NCI-H2227 treated with DMSO at 0.1 percent for 48 hours (cell line): ENCODE measurements around the gene EPDR1.

Experiments used
- DNase-seq: peaks from one replicate; lab custom pipeline; 2025; lab: John Stamatoyannopoulos, UW

The EPDR1 gene

DNA sequence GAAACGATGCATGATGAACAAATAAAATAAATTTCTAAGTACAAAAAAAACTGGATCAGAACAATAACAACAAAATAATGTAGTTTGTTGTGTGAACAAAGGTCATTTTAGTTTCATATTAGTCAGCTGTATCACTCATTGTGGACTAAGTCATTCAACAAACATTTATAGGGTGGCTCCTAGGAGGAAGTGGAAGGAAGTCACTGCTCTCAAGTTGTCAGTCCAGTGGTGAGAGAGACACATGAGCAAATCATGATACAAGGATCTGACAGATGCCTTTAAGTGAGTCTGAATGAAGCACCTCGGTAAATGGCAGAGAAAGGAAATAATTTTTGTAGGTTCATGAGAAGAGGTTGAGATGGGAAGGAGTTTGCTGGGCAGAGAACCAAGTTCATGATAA is 56.8 kb downstream of the EPDR1 start:
- DNase-seq = no peak

DNA sequence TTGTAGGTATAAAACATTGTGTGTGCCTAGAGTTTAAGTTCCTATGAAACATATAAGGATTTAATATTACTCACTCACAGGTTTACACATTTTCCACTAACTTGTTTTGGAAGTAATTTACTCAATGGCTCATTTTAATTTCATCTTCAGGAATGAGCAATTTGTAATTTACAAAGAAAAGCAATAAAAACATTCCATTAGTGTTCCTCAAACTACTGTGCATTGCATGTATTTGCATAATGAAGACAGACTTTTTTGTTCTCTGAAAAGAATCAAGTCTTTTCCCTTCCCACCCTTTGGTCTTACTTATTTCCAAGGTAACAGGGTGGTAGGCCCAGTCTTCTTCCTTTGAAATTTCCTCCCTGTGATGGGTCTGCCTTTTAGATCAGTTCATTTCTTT is 61.2 kb downstream of the EPDR1 start:
- no peak for DNase-seq

DNA sequence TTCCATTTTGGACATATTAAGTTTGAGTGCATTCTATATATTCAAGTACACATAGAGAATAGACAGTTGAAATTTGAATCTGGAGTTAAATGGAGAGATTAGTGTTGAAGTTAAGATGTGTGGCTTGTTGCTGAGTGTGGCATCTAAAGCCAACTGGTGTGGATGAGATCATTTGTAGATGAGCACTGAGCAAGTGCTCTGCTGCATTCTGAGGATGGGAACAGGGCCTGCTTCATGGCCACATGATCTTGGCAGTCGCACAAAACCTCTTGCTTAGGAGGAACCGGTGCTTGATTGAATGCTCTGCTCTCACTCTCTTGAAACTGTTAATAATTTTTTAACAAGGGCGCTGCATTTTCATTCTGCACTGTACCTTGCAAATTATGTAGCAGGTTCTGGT is 62.0 kb downstream of the EPDR1 start:
- DNase-seq = no peak

DNA sequence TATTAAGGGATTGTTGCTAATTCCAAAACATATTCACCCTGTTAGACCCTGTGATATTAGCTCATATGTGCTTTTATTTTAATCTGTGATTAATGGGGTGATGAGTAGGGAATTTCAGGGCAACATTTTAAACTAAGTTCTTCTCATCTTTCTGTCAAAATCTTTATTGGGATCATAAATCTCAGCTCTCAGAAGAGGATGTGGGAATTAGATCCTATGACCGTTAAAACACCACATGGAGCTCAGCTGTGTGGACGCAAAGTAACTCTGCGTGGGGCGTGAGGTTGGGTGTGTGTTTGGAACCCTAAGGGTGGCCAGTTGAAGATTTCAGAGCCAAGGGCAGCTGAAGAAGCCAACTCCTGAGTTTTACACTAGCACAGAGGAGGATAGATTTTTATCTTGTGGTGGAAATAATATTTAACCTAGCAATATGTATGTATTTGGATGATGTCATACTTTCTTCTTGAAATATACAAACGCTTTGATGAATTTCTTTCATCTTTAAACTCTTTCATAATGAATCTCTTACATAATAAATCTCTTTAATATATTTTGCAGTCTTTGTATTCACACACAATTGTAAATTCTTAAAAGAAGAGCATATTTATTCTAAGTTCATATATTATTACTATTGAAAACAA is 64.4 kb downstream of the EPDR1 start:
- no peak for DNase-seq

DNA sequence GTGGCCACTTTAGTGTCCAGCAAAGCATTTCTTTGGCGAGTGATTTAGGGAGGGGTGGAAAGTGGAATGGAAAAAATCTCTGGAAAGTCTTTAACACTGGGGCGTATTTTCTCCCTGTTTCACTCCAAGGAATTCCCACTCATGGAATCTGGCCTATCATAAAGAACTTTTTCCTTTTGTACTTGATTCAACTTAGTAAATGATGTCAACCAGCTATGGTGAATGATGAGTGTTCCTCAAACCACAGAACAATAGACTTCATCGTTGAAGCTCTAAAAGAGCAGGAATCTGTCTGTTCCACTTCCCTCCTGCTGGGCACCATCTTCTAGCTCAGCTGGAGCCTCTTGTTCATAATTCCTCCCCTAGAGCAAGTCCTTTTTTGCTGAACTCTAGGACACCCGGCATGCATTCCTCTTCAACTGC is 66.5 kb downstream of the EPDR1 start:
- DNase-seq = no peak

DNA sequence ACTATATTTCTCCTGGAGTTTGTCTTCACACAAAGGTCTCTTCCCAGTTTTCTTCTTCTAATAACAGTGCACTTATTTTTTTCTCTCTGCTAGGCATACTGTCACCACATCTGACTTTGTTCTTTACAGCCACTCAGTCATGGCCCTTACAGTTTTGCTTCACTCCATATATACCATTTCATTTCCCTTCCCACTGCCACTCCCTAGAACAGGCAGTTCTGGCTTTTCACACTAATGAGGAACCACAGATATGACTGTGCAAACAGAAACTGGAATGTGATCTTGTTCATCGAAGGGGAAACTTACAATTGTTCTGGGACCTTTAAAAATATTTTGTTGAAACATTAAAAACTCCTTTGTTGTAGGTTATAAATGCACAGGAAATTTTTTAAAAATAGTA is 67.3 kb downstream of the EPDR1 start:
- no peak for DNase-seq

DNA sequence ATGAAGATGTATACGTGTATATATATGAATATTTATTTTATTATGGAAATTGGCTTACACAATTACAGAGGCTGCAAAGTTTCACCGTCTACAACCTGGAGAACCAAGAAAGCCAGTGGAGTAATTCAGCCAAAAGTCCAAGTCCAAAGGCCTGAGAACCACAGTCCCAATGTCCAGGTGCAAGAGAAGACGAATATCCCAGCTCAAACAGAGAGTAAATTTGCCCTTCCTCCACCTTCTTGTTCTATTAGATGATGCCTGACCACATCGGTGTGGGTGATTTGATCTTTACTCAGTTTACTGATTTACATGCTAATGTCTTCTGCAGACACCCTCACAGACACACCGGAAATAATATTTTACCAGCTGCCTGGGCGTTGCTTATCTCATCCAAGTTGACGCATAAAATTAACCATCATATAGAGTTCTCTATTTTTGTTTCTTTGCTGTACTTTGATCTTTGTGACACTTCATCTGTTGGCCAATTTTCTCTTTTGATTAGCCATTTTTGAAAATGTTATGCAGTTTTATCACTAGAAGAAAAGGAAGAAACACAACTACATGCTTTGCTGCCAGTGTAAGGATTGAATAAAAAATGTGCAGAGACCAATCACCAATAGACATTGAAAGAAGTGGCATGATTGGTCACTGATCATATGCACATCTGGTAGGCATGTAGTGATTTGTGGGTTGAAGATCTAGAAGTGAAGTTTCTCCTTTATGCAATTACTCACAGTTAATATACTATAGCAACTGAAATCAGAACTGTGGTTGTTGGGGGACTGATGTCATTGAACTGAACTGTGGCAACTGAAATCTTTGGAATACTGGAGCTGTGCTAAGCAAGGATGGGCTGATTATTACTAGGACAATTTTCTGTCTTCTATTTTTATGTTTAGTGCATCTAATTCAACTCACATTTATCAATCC is 68.5 kb downstream of the EPDR1 start:
- DNase-seq = no peak

DNA sequence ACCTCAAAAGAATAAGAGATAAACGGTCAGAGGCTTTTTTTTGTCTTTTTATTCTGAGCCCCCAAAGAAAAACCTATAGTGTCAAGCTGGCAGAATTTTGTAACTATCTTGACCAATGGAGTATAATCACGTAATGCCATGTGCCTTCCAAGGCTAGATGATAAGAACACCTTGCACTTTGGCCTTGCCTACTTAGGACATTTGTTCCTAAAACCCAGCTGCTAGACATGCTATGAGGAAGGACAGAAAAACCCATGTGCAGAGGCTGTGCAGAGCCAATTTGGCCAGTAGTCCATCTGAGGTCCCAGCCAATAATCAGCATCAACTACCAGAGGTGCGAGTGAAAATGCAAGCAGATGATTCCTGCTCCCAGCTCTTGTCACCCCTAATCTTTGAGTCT is 69.9 kb downstream of the EPDR1 start:
- DNase-seq = no peak

DNA sequence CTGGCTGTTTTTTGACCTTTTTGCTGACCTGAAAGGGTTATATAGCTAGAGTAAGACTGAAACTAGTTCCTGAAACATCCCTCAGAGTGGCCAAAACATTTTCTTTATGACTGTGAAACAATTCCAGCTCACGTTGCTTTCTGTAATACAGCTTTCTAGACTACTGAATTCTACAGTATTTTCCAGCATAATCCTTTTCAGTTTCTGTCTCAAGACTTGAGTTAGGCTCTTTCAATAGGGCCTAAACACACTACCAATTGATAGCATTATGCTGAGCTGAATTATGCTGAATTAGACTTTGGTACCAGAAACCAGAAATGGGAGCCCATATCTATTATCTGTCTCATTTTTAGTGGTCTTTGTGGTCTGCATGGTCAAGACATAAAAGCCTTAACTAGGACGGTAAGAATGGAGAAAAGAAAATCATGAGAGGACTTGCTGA is 72.6 kb downstream of the EPDR1 start:
- no peak for DNase-seq

DNA sequence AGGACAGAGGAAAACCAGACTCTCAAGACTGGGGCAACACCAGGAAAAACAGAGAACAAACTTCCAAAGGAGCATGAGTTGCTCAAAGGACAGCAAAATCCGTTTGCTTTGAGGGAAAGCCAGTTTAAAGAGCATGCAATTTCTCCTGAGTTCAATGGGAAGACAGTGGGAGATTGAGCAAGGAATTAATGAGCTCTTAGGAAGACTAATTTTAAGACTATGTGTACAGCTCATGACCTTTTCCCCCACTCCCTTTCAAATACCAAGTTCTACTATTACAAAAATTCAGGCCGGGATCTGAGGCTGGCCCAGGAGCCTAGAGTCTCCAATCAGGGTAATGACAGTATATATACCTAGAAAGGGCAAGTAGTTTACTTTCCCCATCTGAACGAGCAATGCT is 79.2 kb downstream of the EPDR1 start:
- no peak for DNase-seq

DNA sequence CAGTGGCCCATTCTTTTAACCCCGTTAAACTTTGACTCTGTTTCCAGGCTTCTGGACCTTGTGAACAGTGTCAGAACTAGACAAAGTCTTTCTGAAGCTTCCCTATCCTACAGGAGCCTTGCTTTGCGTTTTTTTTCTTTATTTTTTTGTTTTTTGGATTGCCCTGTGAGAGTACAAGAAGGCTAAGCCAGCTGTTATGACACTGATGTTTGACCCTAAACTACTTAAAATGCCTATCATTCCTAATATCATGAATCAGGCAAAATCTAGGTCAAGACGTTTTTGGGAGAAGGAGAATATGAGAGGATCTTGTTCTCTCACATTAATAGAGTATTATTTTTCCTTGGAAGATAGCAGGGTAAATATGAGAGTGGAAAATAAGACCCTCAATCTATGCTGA is 79.8 kb downstream of the EPDR1 start:
- no peak for DNase-seq
